ENCODE measurements around the gene CREBBP.

DNA sequence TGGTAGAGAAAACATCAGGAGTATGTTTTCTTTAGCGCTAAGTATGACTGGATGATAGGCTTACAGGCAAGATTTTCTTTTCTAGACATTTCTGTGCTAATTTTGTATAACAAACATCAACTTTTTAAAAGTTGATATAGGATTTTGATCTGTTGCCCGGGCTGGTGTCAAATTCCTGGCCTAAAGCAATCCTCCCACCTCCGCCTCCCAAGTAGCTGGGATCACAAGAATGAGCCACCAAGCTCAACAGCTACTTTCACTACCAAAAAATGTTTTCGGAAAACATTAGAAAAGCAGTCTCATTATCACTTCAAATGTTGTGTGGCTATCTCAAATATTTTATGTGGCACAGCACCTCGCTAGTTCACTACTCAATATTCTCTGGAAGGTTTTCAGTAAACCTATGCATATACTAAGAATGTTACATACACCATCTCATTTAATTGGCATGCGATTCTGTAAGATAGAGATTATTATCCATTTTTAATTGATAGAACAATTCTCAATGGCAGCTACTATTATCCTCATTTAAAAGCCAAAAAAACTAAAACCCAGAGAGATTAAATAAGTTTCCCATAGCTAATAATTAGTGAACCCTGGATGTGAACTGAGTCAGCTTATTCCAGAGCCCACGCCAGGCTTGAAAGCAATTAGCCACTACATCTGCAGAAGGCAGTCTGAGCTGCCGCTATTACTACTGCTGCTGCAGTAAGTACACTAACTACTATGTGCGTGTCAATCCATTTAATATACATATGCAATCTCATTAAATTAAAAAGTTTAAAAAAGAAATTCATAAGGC lies 41.7 kb downstream of the CREBBP start:
- no peak for TF ChIP-seq EZH2phosphoT487 (IDR thresholded peaks at IDR 0.05; ENCODE audit: unreplicated experiment)
- TF ChIP-seq, protein P1, sequence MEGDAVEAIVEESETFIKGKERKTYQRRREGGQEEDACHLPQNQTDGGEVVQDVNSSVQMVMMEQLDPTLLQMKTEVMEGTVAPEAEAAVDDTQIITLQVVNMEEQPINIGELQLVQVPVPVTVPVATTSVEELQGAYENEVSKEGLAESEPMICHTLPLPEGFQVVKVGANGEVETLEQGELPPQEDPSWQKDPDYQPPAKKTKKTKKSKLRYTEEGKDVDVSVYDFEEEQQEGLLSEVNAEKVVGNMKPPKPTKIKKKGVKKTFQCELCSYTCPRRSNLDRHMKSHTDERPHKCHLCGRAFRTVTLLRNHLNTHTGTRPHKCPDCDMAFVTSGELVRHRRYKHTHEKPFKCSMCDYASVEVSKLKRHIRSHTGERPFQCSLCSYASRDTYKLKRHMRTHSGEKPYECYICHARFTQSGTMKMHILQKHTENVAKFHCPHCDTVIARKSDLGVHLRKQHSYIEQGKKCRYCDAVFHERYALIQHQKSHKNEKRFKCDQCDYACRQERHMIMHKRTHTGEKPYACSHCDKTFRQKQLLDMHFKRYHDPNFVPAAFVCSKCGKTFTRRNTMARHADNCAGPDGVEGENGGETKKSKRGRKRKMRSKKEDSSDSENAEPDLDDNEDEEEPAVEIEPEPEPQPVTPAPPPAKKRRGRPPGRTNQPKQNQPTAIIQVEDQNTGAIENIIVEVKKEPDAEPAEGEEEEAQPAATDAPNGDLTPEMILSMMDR (conservative IDR thresholded peaks at IDR 0.05; ENCODE audit: low read depth in 2 of 2): no peak
- TF ChIP-seq POLR2AphosphoS5 (IDR thresholded peaks at IDR 0.05; ENCODE audit: low read depth): no peak
- no peak for TF ChIP-seq JUNB (IDR thresholded peaks at IDR 0.05; ENCODE audit: unreplicated experiment)
- TF ChIP-seq, protein P2, sequence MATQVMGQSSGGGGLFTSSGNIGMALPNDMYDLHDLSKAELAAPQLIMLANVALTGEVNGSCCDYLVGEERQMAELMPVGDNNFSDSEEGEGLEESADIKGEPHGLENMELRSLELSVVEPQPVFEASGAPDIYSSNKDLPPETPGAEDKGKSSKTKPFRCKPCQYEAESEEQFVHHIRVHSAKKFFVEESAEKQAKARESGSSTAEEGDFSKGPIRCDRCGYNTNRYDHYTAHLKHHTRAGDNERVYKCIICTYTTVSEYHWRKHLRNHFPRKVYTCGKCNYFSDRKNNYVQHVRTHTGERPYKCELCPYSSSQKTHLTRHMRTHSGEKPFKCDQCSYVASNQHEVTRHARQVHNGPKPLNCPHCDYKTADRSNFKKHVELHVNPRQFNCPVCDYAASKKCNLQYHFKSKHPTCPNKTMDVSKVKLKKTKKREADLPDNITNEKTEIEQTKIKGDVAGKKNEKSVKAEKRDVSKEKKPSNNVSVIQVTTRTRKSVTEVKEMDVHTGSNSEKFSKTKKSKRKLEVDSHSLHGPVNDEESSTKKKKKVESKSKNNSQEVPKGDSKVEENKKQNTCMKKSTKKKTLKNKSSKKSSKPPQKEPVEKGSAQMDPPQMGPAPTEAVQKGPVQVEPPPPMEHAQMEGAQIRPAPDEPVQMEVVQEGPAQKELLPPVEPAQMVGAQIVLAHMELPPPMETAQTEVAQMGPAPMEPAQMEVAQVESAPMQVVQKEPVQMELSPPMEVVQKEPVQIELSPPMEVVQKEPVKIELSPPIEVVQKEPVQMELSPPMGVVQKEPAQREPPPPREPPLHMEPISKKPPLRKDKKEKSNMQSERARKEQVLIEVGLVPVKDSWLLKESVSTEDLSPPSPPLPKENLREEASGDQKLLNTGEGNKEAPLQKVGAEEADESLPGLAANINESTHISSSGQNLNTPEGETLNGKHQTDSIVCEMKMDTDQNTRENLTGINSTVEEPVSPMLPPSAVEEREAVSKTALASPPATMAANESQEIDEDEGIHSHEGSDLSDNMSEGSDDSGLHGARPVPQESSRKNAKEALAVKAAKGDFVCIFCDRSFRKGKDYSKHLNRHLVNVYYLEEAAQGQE (IDR thresholded peaks at IDR 0.05; ENCODE audit: unreplicated experiment): no peak
